NT2/D1 (cell line): ENCODE results near the gene DYDC1.

Experiments used
- DNase-seq: peaks from one replicate; pipeline ENCODE4 v3.0.0-alpha.2; 2011; ENCODE audit warnings: low read depth, low spot score
- H3K27me3 ChIP-seq: 2 replicates; pipeline ENCODE4 v1.6.0; 2011; ENCODE audit warnings: mild to moderate bottlenecking; ENCODE audit not compliant: insufficient read length, insufficient read depth
- H3K36me3 ChIP-seq: 2 replicates; pipeline ENCODE4 v1.6.1; 2011; ENCODE audit warnings: mild to moderate bottlenecking, low read length, mixed read lengths; ENCODE audit not compliant: insufficient read depth, insufficient read length
- H3K4me1 ChIP-seq: 2 replicates; pipeline ENCODE4 v1.5.1; 2011; ENCODE audit not compliant: insufficient read depth, insufficient read length
- H3K4me3 ChIP-seq: 2 replicates; pipeline ENCODE4 v1.5.1; 2011; ENCODE audit warnings: low read depth; ENCODE audit not compliant: insufficient read length
- H3K9ac ChIP-seq: 2 replicates; pipeline ENCODE4 v1.6.0; 2011; ENCODE audit warnings: low read depth; ENCODE audit not compliant: insufficient read length
- H3K9me3 ChIP-seq: 2 replicates; pipeline ENCODE4 v1.5.1; 2011; ENCODE audit warnings: mild to moderate bottlenecking, low read length; ENCODE audit not compliant: insufficient read depth
- SUZ12 ChIP-seq: IDR thresholded peaks from 2 replicates; pipeline ENCODE4 v1.6.1; 2011; ENCODE audit not compliant: insufficient read length, insufficient read depth; ENCODE audit errors: extremely low read depth
- YY1 ChIP-seq: IDR thresholded peaks from 2 replicates; pipeline ENCODE4 v1.6.1; 2011; ENCODE audit not compliant: insufficient read length, insufficient read depth
- ZNF274 ChIP-seq: IDR thresholded peaks from 2 replicates; pipeline ENCODE4 v1.6.1; 2011; ENCODE audit warnings: mild to moderate bottlenecking, low read depth, low read length

Gene DYDC1

DNA sequence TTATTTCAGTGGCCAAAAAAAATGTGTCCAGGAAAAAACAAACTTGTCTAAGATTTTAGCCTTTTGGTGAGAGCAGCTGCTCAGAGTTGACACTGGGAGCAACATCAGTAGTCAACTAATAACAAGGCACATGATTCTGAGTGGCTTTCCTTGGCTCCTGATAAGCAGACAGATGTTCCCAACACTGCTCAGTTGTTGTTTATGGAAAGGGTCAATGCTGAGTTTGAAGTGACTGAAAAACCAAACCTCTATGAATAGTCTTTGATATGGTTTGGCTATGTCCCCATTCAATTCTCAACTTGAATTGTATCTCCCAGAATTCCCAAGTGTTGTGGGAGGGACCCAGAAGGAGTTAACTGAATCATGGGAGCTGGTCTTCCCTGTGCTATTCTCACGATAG lies 12.3 kb downstream of the DYDC1 start:
- Histone ChIP-seq H3K27me3 (no peaks in the 10 kb centered on the region), H3K36me3 (no peaks in the 10 kb centered on the region), H3K4me3 (no peak overlapping the region), H3K4me1 (no peaks in the 10 kb centered on the region), H3K9ac (no peak overlapping the region), H3K9me3 (no peaks in the 10 kb centered on the region)
- TF ChIP-seq YY1 (no peak), ZNF274 (no peak), SUZ12 (no peak)
- DNase-seq, result no peak

DNA sequence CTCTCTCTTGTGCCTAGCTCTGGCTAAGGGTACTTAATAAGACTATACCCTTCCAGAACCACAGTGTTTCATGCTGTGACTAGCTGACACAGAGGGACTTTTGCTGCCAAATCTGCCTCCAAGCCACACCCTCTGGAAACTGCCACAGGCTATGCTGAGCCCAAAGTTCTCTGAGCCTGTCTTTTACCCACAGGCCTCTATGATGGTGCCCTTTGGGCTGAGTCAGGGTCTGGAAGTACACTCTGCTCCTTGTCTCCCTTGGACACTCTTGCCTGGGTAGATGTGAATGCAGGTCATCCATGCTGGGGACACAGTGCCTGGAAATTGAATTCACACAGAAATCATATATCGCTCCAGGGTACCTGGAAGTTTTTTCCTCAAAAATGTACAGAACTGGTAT lies 22.6 kb downstream of the DYDC1 start:
- Histone ChIP-seq H3K4me1 (no peaks in the 10 kb centered on the region), H3K9me3 (no peaks in the 10 kb centered on the region), H3K27me3 (no peaks in the 10 kb centered on the region), H3K4me3 (no peak overlapping the region), H3K36me3 (no peaks in the 10 kb centered on the region), H3K9ac (no peak overlapping the region)
- TF ChIP-seq SUZ12, result no peak
- no peak for TF ChIP-seq YY1
- TF ChIP-seq ZNF274, result no peak
- no peak for DNase-seq

DNA sequence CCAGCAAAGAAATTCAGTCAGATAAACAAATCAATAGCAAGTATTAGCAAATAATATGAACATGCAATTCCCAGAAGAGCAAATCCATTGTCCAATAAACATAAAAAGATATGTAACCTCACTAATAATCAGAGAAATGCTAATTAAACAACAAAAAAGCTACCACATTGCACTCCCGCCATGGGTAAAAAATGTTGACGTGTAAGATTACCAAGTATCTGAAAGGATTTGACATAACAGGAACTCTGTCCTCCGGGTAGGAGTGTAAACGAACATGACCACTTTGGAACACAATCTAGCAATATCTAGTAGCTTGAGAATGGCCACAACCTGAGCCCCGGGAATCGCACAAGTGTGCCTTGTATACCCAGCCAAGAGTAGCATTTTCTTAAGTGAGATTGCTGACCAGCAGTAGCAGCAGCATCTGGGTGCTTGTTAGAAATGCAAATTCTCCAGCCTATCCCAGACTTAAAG lies 31.6 kb downstream of the DYDC1 start:
- Histone ChIP-seq H3K27me3 (no peaks in the 10 kb centered on the region), H3K9ac (no peak overlapping the region), H3K9me3 (no peaks in the 10 kb centered on the region), H3K4me3 (no peak overlapping the region), H3K4me1 (peaks cover 2% of the 10 kb centered on the region), H3K36me3 (no peaks in the 10 kb centered on the region)
- no peak for TF ChIP-seq ZNF274
- no peak for TF ChIP-seq YY1
- TF ChIP-seq SUZ12, result no peak
- DNase-seq, result no peak

DNA sequence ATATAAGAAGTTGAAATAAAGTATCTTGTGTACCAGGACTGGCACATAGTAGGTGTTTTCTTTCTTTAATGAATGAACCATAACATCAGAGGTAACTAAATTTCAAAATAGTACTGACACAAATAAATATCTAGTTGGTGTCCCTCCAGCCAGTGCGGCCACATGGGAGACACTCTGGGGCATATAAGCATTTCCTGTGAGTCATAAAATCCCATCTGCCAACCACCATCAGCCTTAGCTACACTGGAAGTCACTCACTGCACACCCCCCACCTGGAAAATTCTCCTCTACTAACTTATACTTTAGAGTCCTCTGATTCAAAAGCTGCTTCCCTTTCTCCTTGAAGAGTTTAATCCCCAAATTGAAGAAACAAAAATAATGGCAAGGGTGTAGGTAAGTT lies 32.5 kb downstream of the DYDC1 start:
- Histone ChIP-seq H3K9ac (no peak overlapping the region), H3K36me3 (no peaks in the 10 kb centered on the region), H3K9me3 (no peaks in the 10 kb centered on the region), H3K27me3 (no peaks in the 10 kb centered on the region), H3K4me3 (no peak overlapping the region), H3K4me1 (peaks cover 2% of the 10 kb centered on the region)
- TF ChIP-seq YY1 (no peak), ZNF274 (no peak), SUZ12 (no peak)
- DNase-seq, result no peak

DNA sequence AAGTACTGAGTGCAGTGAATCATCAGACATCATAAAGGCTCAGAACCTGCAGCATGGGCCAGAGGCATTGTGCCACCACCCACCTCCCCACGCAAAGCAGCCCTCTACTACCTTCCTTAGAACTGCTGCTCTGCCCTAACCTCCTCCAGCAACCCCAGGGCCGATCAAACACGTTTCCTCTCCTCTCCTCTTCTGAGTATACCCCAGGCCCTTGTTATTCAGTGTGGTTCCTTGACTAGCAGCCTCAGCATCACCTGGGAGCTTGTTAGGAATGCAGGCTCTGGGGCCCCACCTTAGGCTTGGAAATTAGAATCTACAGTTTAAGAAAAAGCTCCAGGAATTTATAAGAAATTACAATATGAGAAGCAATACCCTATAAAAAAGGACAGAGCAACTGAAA lies 33.2 kb downstream of the DYDC1 start:
- DNase-seq, result no peak
- no peaks in the 10 kb centered on the region for H3K27me3 ChIP-seq
- H3K9me3 ChIP-seq, result no peaks in the 10 kb centered on the region
- no peak overlapping the region for H3K9ac ChIP-seq
- no peak for TF ChIP-seq ZNF274
- TF ChIP-seq SUZ12, result no peak
- TF ChIP-seq YY1, result no peak
- no peaks in the 10 kb centered on the region for H3K36me3 ChIP-seq
- peaks cover 2% of the 10 kb centered on the region for H3K4me1 ChIP-seq
- H3K4me3 ChIP-seq, result no peak overlapping the region

DNA sequence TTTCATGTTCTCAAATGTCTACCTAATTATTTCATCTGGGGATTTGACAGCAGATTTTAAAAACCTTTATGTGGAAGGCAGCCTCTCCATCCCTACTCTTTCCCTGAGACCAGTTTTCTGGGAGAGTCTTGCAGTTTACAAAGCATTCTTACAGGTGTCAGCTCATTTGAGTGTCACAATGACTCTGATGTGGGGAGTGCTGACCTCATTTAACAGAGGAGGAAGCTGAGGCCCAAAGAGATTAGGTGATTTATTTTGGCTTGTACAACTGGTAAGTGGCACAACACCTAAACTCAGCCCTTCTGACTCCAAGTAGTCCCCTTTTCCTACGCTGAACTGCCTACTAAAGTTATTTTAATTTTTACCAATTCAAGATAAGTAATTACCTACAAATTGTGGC lies 33.8 kb downstream of the DYDC1 start:
- Histone ChIP-seq H3K36me3 (no peaks in the 10 kb centered on the region), H3K4me3 (no peak overlapping the region), H3K27me3 (no peaks in the 10 kb centered on the region), H3K9ac (no peak overlapping the region), H3K4me1 (peaks cover 2% of the 10 kb centered on the region), H3K9me3 (no peaks in the 10 kb centered on the region)
- DNase-seq, result no peak
- TF ChIP-seq ZNF274 (no peak), SUZ12 (no peak), YY1 (no peak)

DNA sequence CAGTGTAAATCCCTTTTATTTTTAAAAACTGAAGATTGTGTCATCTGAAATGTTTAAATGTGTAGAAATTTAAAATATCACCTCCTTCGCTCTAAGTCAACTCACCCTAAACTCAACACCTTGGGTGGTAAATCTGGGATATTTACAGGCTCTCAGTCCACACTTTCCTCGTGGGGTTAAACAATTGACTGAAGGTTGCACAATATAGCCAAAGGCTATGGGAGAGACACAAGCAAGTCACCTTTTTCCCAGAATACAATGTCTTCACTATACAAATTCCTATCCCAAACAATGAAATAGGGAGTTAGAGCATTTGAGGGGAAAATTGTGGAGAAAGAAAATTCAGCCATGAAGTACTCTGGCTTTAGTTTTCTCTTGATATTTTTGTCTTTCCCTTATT lies 34.4 kb downstream of the DYDC1 start:
- H3K9me3 ChIP-seq, result no peaks in the 10 kb centered on the region
- H3K9ac ChIP-seq, result no peak overlapping the region
- H3K36me3 ChIP-seq, result no peaks in the 10 kb centered on the region
- TF ChIP-seq SUZ12 (no peak), YY1 (no peak), ZNF274 (no peak)
- no peak for DNase-seq
- no peak overlapping the region for H3K4me3 ChIP-seq
- no peaks in the 10 kb centered on the region for H3K27me3 ChIP-seq
- peaks cover 2% of the 10 kb centered on the region for H3K4me1 ChIP-seq

DNA sequence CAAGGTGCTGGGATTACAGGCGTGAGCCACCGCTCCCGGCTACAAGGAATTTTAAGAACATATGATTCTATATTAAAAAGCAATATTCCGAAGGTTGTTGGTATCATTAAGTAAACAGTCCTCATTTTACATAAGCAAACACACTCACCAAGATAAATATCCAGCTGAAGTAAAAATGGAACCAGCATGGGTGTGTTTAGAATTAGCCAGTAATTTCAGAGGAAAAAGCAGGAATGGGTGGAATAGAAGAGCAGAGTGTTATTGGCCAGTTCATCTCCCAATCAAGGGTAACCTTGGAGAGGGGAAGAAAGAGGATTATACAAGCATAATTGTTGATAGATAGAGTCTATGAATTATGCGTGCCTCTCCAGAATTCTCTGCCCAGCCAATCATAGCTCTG lies 35.4 kb downstream of the DYDC1 start:
- H3K9ac ChIP-seq, result no peak overlapping the region
- H3K36me3 ChIP-seq, result no peaks in the 10 kb centered on the region
- H3K4me3 ChIP-seq, result no peak overlapping the region
- DNase-seq, result no peak
- H3K9me3 ChIP-seq, result no peaks in the 10 kb centered on the region
- TF ChIP-seq SUZ12 (no peak), ZNF274 (no peak), YY1 (no peak)
- H3K4me1 ChIP-seq, result peaks cover 2% of the 10 kb centered on the region
- H3K27me3 ChIP-seq, result no peaks in the 10 kb centered on the region
